RWPE2 (cell line): ENCODE measurements around the gene EEF1E1.
A peak's percentile ranks its signal among the peaks of the same experiment; 100 is the strongest.

Source experiments
- ATAC-seq: fragments of 200-7000 bp; cut with Tn5 transposase; 3 replicates; pipeline ENCODE4 v1.9.1; 2021; ENCODE audit warnings: low read depth
- DNase-seq: peaks from one replicate; pipeline ENCODE4 v3.0.0-alpha.2; 2020; ENCODE audit warnings: low spot score
- H3K27ac ChIP-seq: fragments of 450-650 bp; 2 replicates; pipeline ENCODE4 v1.5.1; 2017; ENCODE audit warnings: mild to moderate bottlenecking; ENCODE audit not compliant: poor library complexity, severe bottlenecking
- H3K27me3 ChIP-seq: fragments of 250-450 bp; sonication (Bioruptor Pico); 2 replicates; pipeline ENCODE4 v1.5.1; 2021; ENCODE audit warnings: mild to moderate bottlenecking, moderate library complexity; ENCODE audit not compliant: insufficient read depth, poor library complexity, severe bottlenecking
- H3K36me3 ChIP-seq: fragments of 250-450 bp; sonication (Bioruptor Pico); 2 replicates; pipeline ENCODE4 v1.5.1; 2020; ENCODE audit warnings: low read depth, mild to moderate bottlenecking, moderate library complexity
- H3K4me1 ChIP-seq: fragments of 250-450 bp; sonication (Bioruptor Pico); 2 replicates; pipeline ENCODE4 v1.5.1; 2021; ENCODE audit warnings: mild to moderate bottlenecking, moderate library complexity; ENCODE audit not compliant: insufficient read depth, poor library complexity, severe bottlenecking
- H3K4me3 ChIP-seq: fragments of 250-450 bp; sonication (Bioruptor Pico); 2 replicates; pipeline ENCODE4 v1.5.1; 2021; ENCODE audit warnings: mild to moderate bottlenecking, moderate library complexity; ENCODE audit not compliant: severe bottlenecking
- H3K9me3 ChIP-seq: fragments of 250-450 bp; sonication (Bioruptor Pico); 2 replicates; pipeline ENCODE4 v1.5.1; 2021; ENCODE audit warnings: mild to moderate bottlenecking, moderate library complexity; ENCODE audit not compliant: severe bottlenecking
- TF ChIP-seq, protein P1 (sequence below): fragments of 450-650 bp; IDR thresholded peaks from one replicate; pipeline ENCODE4 v1.5.1; 2017; ENCODE audit warnings: mild to moderate bottlenecking, moderate library complexity; ENCODE audit not compliant: poor library complexity, severe bottlenecking

EEF1E1 gene

DNA sequence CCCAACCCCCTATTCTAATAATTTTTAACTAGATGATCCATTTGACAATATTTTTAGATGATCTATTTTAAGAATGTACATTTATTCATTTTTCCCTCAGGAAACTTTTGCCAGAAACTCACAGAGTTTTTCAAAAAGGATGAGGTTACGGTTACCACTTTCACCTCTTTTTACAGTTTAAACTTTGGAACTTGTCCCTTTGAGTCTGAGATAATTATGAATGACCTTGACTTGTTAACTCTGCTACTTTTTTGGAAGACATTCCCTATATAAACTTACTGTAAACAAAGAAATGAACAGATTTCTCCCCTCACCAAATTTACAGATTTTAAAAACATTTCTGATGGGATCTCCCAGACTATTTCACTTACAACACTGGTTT lies 19.8 kb downstream of the EEF1E1 start:
- no peaks in the 10 kb centered on the region for H3K9me3 ChIP-seq
- peaks cover 64% of the 10 kb centered on the region for H3K4me1 ChIP-seq

DNA sequence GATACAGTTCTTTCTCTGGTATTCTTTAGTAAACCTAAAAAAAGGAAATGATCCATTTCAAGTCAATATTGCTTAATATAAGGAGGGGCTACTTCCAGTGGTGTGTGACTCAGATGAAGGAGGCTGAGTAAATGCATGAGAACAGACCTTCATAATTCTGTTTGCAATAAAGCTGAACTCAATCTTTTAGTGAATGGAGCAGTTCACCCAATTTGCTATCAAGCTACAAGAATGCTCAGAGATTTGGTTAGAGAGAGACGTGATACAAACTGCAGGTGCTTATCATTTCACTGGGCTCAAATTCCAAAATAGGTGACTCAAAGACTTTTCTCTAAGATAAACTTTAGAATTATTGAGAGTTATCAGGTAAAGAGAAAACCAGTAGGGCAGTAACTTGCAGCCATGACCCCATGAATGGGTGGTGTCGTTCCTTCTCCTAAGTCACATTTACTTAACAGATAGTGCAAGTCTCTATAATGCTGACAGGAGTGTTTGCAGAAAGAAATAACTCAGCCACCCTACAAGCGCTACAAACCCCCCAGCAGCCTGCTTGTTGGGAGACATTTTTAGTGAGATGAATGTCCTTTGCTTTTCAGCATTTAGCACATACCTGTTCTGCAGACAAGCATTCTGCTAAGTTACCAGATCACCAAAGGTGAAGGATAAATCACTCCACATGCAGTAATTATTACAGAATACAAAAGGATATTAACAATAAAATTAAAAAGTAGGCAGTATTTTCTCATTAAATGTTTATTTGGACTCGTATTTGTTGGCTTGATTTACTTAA lies 21.8 kb downstream of the EEF1E1 start:
- no peaks in the 10 kb centered on the region for H3K9me3 ChIP-seq
- H3K36me3 ChIP-seq, result peaks cover 32% of the 10 kb centered on the region
- H3K27ac ChIP-seq, result peak overlapping the region; percentile 63
- TF ChIP-seq, protein P1, sequence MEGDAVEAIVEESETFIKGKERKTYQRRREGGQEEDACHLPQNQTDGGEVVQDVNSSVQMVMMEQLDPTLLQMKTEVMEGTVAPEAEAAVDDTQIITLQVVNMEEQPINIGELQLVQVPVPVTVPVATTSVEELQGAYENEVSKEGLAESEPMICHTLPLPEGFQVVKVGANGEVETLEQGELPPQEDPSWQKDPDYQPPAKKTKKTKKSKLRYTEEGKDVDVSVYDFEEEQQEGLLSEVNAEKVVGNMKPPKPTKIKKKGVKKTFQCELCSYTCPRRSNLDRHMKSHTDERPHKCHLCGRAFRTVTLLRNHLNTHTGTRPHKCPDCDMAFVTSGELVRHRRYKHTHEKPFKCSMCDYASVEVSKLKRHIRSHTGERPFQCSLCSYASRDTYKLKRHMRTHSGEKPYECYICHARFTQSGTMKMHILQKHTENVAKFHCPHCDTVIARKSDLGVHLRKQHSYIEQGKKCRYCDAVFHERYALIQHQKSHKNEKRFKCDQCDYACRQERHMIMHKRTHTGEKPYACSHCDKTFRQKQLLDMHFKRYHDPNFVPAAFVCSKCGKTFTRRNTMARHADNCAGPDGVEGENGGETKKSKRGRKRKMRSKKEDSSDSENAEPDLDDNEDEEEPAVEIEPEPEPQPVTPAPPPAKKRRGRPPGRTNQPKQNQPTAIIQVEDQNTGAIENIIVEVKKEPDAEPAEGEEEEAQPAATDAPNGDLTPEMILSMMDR, result no peak
- no peak overlapping the region for H3K4me3 ChIP-seq
- no peak for DNase-seq
- no peaks in the 10 kb centered on the region for H3K27me3 ChIP-seq
- ATAC-seq, result peak; percentile 60
- H3K4me1 ChIP-seq, result peaks cover 60% of the 10 kb centered on the region

More for the DNA sequence above, 19.8 kb downstream of the EEF1E1 start:
- ATAC-seq, result no peak
- Histone ChIP-seq H3K36me3 (peaks cover 39% of the 10 kb centered on the region), H3K4me3 (no peak overlapping the region), H3K27ac (peak overlapping the region; percentile 78), H3K27me3 (no peaks in the 10 kb centered on the region)
- TF ChIP-seq, protein P1, result no peak
- DNase-seq, result no peak

DNA sequence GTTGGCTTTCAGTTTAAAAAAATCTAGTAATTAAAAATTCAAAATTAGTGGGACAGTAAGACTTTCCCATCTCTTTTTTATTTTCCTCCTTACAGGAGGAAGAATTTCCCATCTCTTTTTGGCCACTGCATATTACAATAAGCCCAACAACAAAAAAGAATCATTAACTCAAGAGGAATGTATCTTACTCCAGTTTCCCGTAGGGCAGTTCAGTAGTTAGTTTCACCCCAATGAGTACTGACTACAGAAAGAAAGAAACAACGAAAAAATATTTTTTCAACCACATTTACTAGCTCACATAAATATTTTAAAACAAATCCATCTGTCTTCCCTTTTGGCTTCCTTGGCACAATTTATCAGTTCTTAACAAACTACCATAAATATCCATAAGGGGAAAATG lies 23.2 kb downstream of the EEF1E1 start:
- Histone ChIP-seq H3K36me3 (peaks cover 25% of the 10 kb centered on the region), H3K27me3 (no peaks in the 10 kb centered on the region), H3K4me3 (no peak overlapping the region), H3K9me3 (no peaks in the 10 kb centered on the region), H3K4me1 (peaks cover 45% of the 10 kb centered on the region), H3K27ac (peak overlapping the region; percentile 63)
- TF ChIP-seq, protein P1, result no peak
- no peak for DNase-seq
- no peak for ATAC-seq

DNA sequence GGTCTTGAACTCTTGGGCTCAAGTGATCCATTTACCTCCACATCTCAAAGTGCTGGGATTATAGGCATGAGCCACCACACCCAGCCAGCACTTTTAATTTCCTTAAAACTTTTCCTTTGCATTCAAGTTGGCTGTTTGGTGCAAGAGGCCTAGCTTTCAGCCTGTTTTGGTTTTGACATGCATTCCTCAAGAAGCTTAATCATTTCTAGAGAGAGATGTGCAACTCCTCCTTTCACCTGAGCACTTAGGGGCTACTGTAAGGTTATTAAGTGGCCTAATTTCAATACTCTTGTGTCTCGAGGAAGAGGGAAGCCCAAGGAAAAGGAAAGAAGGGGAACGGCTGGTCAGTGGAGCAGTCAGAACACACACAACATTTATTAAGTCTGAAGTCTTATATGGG lies 24.4 kb downstream of the EEF1E1 start:
- Histone ChIP-seq H3K27me3 (no peaks in the 10 kb centered on the region), H3K27ac (no peak overlapping the region), H3K36me3 (peaks cover 19% of the 10 kb centered on the region), H3K9me3 (no peaks in the 10 kb centered on the region), H3K4me3 (no peak overlapping the region), H3K4me1 (peaks cover 34% of the 10 kb centered on the region)
- no peak for DNase-seq
- ATAC-seq, result no peak
- TF ChIP-seq, protein P1, result no peak

DNA sequence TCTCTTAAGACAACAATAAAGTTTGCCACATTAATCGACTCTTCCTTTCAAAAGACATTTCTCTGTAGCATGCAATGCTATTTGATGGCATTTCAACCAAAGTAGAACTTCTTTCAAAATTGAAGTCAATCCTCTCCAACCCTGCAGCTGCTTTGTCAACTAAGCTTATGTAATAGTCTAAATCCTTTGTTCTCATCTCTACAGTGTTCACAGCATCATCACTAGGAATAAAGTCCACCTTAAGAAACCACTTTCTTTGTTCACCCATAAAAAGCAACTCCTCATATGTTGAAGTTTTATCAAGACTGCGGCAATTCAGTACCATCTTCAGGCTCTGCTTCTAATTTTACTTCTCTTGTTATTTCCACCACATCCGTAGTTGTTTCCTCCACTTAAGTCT lies 26.6 kb downstream of the EEF1E1 start:
- Histone ChIP-seq H3K27ac (no peak overlapping the region), H3K9me3 (no peaks in the 10 kb centered on the region), H3K36me3 (peaks cover 19% of the 10 kb centered on the region), H3K4me3 (no peak overlapping the region), H3K4me1 (peaks cover 13% of the 10 kb centered on the region), H3K27me3 (no peaks in the 10 kb centered on the region)
- ATAC-seq (no peak), DNase-seq (no peak)
- TF ChIP-seq, protein P1, result no peak
